Measurements from ENCODE around the gene SERINC5.

Gene SERINC5

GRCh38 chr5:80249901-80250300 lies 5.9 kb downstream of the SERINC5 start:
- DNase-seq (ENCODE audit: low read depth in 1 of 2, low spot score in 1 of 2) = no peak
- Histone ChIP-seq H3K4me3 (replicated peaks; ENCODE audit: insufficient read depth, low read length) (no peak overlapping the region), H3K27me3 (ENCODE audit: insufficient read depth, poor library complexity, severe bottlenecking) (no peaks in the 10 kb centered on the region), H3K27ac (replicated peaks) (no peak overlapping the region)
- TF ChIP-seq SPI1 (IDR thresholded peaks at IDR 0.05; ENCODE audit: borderline replicate concordance, low read depth) = no peak
- TF ChIP-seq POLR2AphosphoS5 (IDR thresholded peaks at IDR 0.05; ENCODE audit: low read depth) = no peak

DNA sequence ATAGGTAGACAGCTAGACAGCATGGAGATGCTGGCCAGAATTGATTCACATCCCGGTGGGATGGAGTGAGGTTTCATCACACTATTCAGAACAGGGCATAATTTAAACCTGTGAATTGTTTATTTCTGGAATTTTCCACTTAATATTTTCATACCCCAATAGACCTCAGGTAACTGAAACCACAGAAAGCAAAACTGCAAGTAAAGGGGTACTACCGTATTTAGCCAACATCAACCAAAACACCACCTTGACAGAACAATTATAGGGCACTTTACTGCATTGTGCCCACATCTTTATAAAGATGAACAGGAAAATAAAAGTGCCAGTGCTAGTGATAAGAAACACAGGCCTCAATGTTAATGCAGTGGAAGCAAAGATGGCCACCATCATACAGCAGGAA lies 7.5 kb downstream of the SERINC5 start:
- TF ChIP-seq POLR2AphosphoS5 (IDR thresholded peaks at IDR 0.05; ENCODE audit: low read depth) (no peak), GABPA (IDR thresholded peaks at IDR 0.05; ENCODE audit: low read depth) (no peak), SPI1 (IDR thresholded peaks at IDR 0.05; ENCODE audit: borderline replicate concordance, low read depth) (no peak)
- TF ChIP-seq, protein P1, sequence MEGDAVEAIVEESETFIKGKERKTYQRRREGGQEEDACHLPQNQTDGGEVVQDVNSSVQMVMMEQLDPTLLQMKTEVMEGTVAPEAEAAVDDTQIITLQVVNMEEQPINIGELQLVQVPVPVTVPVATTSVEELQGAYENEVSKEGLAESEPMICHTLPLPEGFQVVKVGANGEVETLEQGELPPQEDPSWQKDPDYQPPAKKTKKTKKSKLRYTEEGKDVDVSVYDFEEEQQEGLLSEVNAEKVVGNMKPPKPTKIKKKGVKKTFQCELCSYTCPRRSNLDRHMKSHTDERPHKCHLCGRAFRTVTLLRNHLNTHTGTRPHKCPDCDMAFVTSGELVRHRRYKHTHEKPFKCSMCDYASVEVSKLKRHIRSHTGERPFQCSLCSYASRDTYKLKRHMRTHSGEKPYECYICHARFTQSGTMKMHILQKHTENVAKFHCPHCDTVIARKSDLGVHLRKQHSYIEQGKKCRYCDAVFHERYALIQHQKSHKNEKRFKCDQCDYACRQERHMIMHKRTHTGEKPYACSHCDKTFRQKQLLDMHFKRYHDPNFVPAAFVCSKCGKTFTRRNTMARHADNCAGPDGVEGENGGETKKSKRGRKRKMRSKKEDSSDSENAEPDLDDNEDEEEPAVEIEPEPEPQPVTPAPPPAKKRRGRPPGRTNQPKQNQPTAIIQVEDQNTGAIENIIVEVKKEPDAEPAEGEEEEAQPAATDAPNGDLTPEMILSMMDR (IDR thresholded peaks at IDR 0.05; ENCODE audit: insufficient read depth, low read length) = no peak
- TF ChIP-seq, protein P2, sequence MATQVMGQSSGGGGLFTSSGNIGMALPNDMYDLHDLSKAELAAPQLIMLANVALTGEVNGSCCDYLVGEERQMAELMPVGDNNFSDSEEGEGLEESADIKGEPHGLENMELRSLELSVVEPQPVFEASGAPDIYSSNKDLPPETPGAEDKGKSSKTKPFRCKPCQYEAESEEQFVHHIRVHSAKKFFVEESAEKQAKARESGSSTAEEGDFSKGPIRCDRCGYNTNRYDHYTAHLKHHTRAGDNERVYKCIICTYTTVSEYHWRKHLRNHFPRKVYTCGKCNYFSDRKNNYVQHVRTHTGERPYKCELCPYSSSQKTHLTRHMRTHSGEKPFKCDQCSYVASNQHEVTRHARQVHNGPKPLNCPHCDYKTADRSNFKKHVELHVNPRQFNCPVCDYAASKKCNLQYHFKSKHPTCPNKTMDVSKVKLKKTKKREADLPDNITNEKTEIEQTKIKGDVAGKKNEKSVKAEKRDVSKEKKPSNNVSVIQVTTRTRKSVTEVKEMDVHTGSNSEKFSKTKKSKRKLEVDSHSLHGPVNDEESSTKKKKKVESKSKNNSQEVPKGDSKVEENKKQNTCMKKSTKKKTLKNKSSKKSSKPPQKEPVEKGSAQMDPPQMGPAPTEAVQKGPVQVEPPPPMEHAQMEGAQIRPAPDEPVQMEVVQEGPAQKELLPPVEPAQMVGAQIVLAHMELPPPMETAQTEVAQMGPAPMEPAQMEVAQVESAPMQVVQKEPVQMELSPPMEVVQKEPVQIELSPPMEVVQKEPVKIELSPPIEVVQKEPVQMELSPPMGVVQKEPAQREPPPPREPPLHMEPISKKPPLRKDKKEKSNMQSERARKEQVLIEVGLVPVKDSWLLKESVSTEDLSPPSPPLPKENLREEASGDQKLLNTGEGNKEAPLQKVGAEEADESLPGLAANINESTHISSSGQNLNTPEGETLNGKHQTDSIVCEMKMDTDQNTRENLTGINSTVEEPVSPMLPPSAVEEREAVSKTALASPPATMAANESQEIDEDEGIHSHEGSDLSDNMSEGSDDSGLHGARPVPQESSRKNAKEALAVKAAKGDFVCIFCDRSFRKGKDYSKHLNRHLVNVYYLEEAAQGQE (IDR thresholded peaks at IDR 0.05; ENCODE audit: insufficient replicate concordance, low read depth) = no peak
- no peak for DNase-seq (ENCODE audit: low read depth in 1 of 2, low spot score in 1 of 2)
- H3K27ac ChIP-seq (replicated peaks) = no peak overlapping the region
- H3K27me3 ChIP-seq (ENCODE audit: insufficient read depth, poor library complexity, severe bottlenecking) = no peaks in the 10 kb centered on the region
- no peak overlapping the region for H3K4me3 ChIP-seq (replicated peaks; ENCODE audit: insufficient read depth, low read length)

DNA sequence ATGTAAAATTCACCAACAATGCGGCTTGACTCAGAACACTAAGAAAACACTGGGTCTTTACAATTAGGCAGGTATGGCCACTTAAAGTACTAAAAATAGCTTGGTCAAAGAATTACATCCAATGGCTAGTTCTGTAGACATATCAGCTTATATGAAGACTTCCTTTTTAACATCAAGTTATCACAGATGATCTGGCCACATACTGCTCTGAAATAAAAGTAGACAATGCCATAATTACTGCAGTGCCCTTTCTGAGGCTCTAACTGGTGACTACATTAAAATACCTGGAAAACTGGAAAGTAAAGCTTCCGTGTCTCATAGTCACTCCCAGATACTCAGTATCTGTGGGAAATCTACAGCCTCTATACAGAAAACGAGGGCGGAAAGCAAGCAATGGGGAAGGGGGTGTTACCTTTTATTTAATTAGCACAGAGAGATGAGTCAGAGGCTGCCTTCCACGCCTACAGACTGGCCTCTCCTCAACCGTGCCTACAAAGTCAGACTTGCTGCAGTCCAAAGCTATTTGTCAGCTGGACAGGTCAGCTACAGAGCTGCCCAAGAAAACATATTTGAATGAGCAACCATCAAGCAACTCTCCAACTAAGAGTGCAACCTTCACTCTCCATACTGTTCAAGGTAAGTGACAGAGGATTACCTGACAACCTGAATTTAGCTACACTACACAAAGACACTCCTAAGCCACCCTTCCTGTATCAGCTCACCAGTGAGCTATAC lies 8.7 kb downstream of the SERINC5 start:
- DNase-seq (ENCODE audit: low read depth in 1 of 2, low spot score in 1 of 2) = no peak
- Histone ChIP-seq H3K27me3 (ENCODE audit: insufficient read depth, poor library complexity, severe bottlenecking) (no peaks in the 10 kb centered on the region), H3K4me3 (replicated peaks; ENCODE audit: insufficient read depth, low read length) (no peak overlapping the region), H3K27ac (replicated peaks) (no peak overlapping the region)
- TF ChIP-seq GABPA (IDR thresholded peaks at IDR 0.05; ENCODE audit: low read depth) (no peak), SPI1 (IDR thresholded peaks at IDR 0.05; ENCODE audit: borderline replicate concordance, low read depth) (no peak), POLR2AphosphoS5 (IDR thresholded peaks at IDR 0.05; ENCODE audit: low read depth) (no peak)
- TF ChIP-seq, protein P2 (IDR thresholded peaks at IDR 0.05; ENCODE audit: insufficient replicate concordance, low read depth) = no peak
- TF ChIP-seq, protein P1 (IDR thresholded peaks at IDR 0.05; ENCODE audit: insufficient read depth, low read length) = no peak

DNA sequence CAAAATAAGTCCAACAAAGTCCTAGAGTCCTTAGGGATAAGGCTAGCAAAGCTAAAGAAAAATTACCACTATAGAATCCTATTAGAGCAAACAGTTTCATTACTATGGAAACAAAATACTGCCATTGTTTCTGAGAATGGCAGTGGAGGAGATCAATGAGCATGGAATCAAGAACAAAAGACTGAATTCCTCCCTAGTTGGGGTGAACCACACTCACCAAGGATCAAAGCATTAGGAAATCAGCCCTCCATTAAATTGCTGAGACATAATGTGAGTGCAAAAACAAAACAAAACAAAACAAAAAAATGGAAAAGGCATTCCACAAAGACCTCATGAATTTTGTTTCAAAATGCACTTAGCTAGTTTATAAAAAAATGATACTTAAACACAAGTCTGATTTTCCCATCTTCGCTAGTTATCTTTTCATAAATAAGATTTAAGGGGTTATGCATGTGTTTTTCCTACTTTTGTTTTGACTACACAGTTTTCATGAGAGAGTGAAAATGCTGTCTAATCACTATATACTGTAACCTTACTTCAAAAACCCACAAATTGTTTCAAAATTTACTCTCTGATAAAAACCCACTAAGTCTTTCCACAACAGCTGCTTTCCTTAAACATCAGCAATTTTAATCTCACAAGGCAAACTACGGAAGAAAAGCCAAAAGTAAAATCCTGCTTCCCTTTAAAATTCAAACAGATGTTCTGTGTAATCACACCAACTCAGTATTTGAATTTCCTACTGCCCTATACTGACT lies 9.7 kb downstream of the SERINC5 start:
- no peak for DNase-seq (ENCODE audit: low read depth in 1 of 2, low spot score in 1 of 2)
- TF ChIP-seq POLR2AphosphoS5 (IDR thresholded peaks at IDR 0.05; ENCODE audit: low read depth) = no peak
- Histone ChIP-seq H3K4me3 (replicated peaks; ENCODE audit: insufficient read depth, low read length) (no peak overlapping the region), H3K27ac (replicated peaks) (no peak overlapping the region; the same call in 1 of the 2 replicates), H3K27me3 (ENCODE audit: insufficient read depth, poor library complexity, severe bottlenecking) (no peaks in the 10 kb centered on the region)
